BE2C (cell line): Measurements from ENCODE around the gene WDR54.
"Not testable (repeated sequence)": the region's sequence is repeated elsewhere in the genome, so short reads cannot be mapped to it uniquely, and the experiment has no call there.

ENCODE experiments used
- DNase-seq: peaks from one replicate; pipeline ENCODE4 v3.0.0-alpha.2; 2020
- H3K27me3 ChIP-seq: fragments of 250-450 bp; sonication (Bioruptor Pico); 2 replicates; pipeline ENCODE4 v1.5.1; 2020; ENCODE audit warnings: mild to moderate bottlenecking
- H3K36me3 ChIP-seq: fragments of 250-450 bp; sonication (Bioruptor Pico); 2 replicates; pipeline ENCODE4 v1.5.1; 2020; ENCODE audit warnings: mild to moderate bottlenecking
- H3K4me1 ChIP-seq: fragments of 250-450 bp; sonication (Bioruptor Pico); 2 replicates; pipeline ENCODE4 v1.5.1; 2020
- H3K4me3 ChIP-seq: 2 replicates; pipeline ENCODE4 v1.5.1; 2011; ENCODE audit warnings: low read depth, low read length
- H3K9me3 ChIP-seq: fragments of 250-450 bp; sonication (Bioruptor Pico); 2 replicates; pipeline ENCODE4 v1.5.1; 2020
- CTCF ChIP-seq: IDR thresholded peaks from 2 replicates; pipeline ENCODE4 v1.5.1; 2012; ENCODE audit warnings: mild to moderate bottlenecking, low read depth, low read length

WDR54 gene

GRCh38 chr2:74457129-74457548, 35.6 kb downstream of the WDR54 start:
- Histone ChIP-seq H3K36me3 (no peaks in the 10 kb centered on the region), H3K4me1 (no peaks in the 10 kb centered on the region), H3K4me3 (peak overlapping the region; percentile 60), H3K9me3 (no peaks in the 10 kb centered on the region), H3K27me3 (no peaks in the 10 kb centered on the region)
- DNase-seq = no peak
- TF ChIP-seq CTCF = no peak

- TF ChIP-seq CTCF = no peak
- no peaks in the 10 kb centered on the region for H3K27me3 ChIP-seq
- peak overlapping the region; percentile 60 for H3K4me3 ChIP-seq
- no peaks in the 10 kb centered on the region for H3K9me3 ChIP-seq
- H3K4me1 ChIP-seq = no peaks in the 10 kb centered on the region
- no peaks in the 10 kb centered on the region; the same call in 1 of the 2 replicates for H3K36me3 ChIP-seq
- peak; percentile 67 for DNase-seq
These were observed 36.1 kb downstream of the WDR54 start for GRCh38 chr2:74457549-74458131.

GRCh38 chr2:74458132-74458937, 36.8 kb downstream of the WDR54 start, which contains the start of gene WBP1:
Gene WBP1 (plus strand): TSS chr2:74458438. CDS start chr2:74458603, 165 bp downstream.
- Histone ChIP-seq H3K4me1 (no peaks in the 10 kb centered on the region), H3K36me3 (no peaks in the 10 kb centered on the region; the same call in 1 of the 2 replicates), H3K27me3 (no peaks in the 10 kb centered on the region), H3K9me3 (no peaks in the 10 kb centered on the region), H3K4me3 (peak within 1 kb of the TSS; percentile 85)
- TF ChIP-seq CTCF = no peak
- DNase-seq = peak; percentile 95

- H3K4me1 ChIP-seq = no peaks in the 10 kb centered on the region
- no peaks in the 10 kb centered on the region for H3K27me3 ChIP-seq
- H3K9me3 ChIP-seq = no peaks in the 10 kb centered on the region
- DNase-seq = no peak
- peak overlapping the region; percentile 85 for H3K4me3 ChIP-seq
- no peak for TF ChIP-seq CTCF
- H3K36me3 ChIP-seq = no peaks in the 10 kb centered on the region; the same call in 1 of the 2 replicates
These were observed 37.4 kb downstream of the WDR54 start for GRCh38 chr2:74458938-74459363.

- peak overlapping the region; percentile 85; the same call in 1 of the 2 replicates for H3K4me3 ChIP-seq
These were observed 38.1 kb downstream of the WDR54 start for GRCh38 chr2:74459503-74460118.

GRCh38 chr2:74460187-74460586, 38.7 kb downstream of the WDR54 start:
- not testable (repeated sequence) for DNase-seq

More at GRCh38 chr2:74459503-74460118, 38.1 kb downstream of the WDR54 start:
- H3K9me3 ChIP-seq, H3K36me3 ChIP-seq, H3K27me3 ChIP-seq, H3K4me1 ChIP-seq, DNase-seq: not testable (repeated sequence)

More at GRCh38 chr2:74460187-74460586, 38.7 kb downstream of the WDR54 start:
- H3K36me3 ChIP-seq, H3K4me3 ChIP-seq, H3K4me1 ChIP-seq, H3K27me3 ChIP-seq, H3K9me3 ChIP-seq: not testable (repeated sequence)
